OCI-LY1 (cell line): ENCODE measurements around the gene AKR7A2.
A peak's percentile ranks its signal among the peaks of the same experiment; 100 is the strongest.

ENCODE experiments used
- H2AFZ ChIP-seq: fragments of 200-600 bp; sonication (generic), shearing (Covaris generic); 2 replicates; pipeline ENCODE4 v1.6.0; 2014; ENCODE audit warnings: antibody characterized with exemption, mild to moderate bottlenecking, low read length
- H3F3A ChIP-seq: fragments of 200-600 bp; sonication (generic), shearing (Covaris generic); 2 replicates; pipeline ENCODE4 v1.6.0; 2014; ENCODE audit warnings: mild to moderate bottlenecking, antibody characterized with exemption, low read length, moderate library complexity; ENCODE audit not compliant: insufficient read depth
- H3K27ac ChIP-seq: fragments of 200-600 bp; sonication (generic); 2 replicates; pipeline ENCODE4 v1.5.1; 2014; ENCODE audit warnings: low read length, mixed run types, mild to moderate bottlenecking, low read depth; ENCODE audit not compliant: poor library complexity, severe bottlenecking
- H3K27me3 ChIP-seq: fragments of 200-600 bp; sonication (generic); 2 replicates; pipeline ENCODE4 v1.6.0; 2014; ENCODE audit warnings: antibody characterized with exemption, mild to moderate bottlenecking, low read length, moderate library complexity; ENCODE audit not compliant: insufficient read depth
- H3K36me3 ChIP-seq: fragments of 200-600 bp; sonication (generic); 2 replicates; pipeline ENCODE4 v1.6.1; 2014; ENCODE audit warnings: mild to moderate bottlenecking, antibody characterized with exemption, low read length, moderate library complexity, mixed read lengths; ENCODE audit not compliant: insufficient read depth
- H3K4me1 ChIP-seq: fragments of 200-600 bp; sonication (generic); 2 replicates; pipeline ENCODE4 v1.5.1; 2014; ENCODE audit warnings: mild to moderate bottlenecking, low read length, moderate library complexity; ENCODE audit not compliant: insufficient read depth, severe bottlenecking
- H3K4me2 ChIP-seq: fragments of 200-600 bp; sonication (generic), shearing (Covaris generic); 2 replicates; pipeline ENCODE4 v1.6.1; 2014; ENCODE audit warnings: low read length
- H3K4me3 ChIP-seq: fragments of 200-600 bp; sonication (generic); 2 replicates; pipeline ENCODE4 v1.5.1; 2014; ENCODE audit warnings: low read length, low read depth, mild to moderate bottlenecking, mixed read lengths; ENCODE audit not compliant: poor library complexity, severe bottlenecking
- H3K79me2 ChIP-seq: fragments of 200-600 bp; shearing (Covaris generic); 2 replicates; pipeline ENCODE4 v1.6.1; 2016; ENCODE audit warnings: mixed run types, low read length, mixed read lengths; ENCODE audit not compliant: insufficient read depth
- H3K9ac ChIP-seq: fragments of 200-600 bp; sonication (generic), shearing (Covaris generic); 2 replicates; pipeline ENCODE4 v1.6.1; 2014; ENCODE audit warnings: mild to moderate bottlenecking, low read length, mixed read lengths
- H3K9me2 ChIP-seq: fragments of 200-600 bp; sonication (generic), shearing (Covaris generic); 2 replicates; pipeline ENCODE4 v1.6.1; 2014; ENCODE audit warnings: low read depth, mild to moderate bottlenecking, low read length, mixed read lengths
- H3K9me3 ChIP-seq: fragments of 200-600 bp; shearing (Covaris generic); 2 replicates; pipeline ENCODE4 v1.6.1; 2014; ENCODE audit warnings: low read length, mixed read lengths
- H4K20me1 ChIP-seq: fragments of 200-600 bp; sonication (generic), shearing (Covaris generic); 2 replicates; pipeline ENCODE4 v1.6.0; 2016; ENCODE audit warnings: mild to moderate bottlenecking, low read length; ENCODE audit not compliant: insufficient read depth
- EZH2 ChIP-seq: fragments of 200-600 bp; sonication (generic), shearing (Covaris generic); IDR thresholded peaks from 2 replicates; pipeline ENCODE4 v1.8.0; 2017; ENCODE audit warnings: borderline replicate concordance, mixed run types, mild to moderate bottlenecking, antibody characterized with exemption, low read length, moderate library complexity, mixed read lengths
- TF ChIP-seq, protein P1 (sequence below): fragments of 200-600 bp; sonication (generic), shearing (Covaris generic); IDR thresholded peaks from 2 replicates; pipeline ENCODE4 v1.5.1; 2017; ENCODE audit warnings: mild to moderate bottlenecking, antibody characterized with exemption, low read length, moderate library complexity, mixed read lengths

The AKR7A2 gene

DNA sequence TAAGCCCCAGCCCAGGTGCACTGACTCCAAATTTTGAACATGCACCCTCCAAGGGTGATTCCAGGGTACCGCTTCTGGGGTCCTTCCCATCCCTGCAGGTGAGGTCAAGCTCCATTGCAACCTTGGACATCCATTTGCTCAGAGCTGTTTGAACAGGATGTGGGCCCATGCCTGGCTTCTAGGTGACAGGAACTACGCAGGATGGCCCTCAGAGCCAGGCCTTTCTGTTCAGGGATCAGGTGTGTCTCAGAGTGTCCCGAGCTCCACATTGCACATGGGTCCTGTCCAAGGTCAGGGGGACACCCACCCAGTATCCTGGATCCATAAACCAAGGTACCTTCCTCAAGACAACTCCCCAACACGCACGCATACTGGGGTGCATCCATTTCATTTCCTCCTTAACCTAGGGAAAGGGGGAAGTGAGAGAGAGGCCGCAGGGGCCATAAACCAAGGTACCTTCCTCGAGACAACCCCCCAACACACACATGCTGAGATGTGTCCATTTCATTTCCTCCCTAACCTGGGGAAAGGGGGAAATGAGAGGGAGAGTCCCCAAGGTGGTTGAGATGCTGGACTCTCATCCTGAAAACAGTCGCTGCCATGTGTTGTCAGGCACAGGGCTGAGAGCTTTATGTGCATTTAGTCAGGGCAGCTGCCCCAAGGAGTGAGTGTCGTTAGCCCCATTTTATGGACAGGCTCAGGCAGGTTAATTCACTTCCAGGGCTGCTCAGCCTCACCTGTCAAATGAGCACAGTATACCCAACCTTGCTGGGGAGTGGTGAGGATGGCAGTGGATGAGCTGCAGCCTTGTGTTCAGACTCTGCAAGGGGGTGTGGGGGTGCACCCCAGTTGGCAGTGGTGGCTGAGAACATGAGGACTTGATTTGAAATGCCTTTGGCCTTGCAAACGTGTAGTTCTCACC is 2.3 kb upstream of the AKR7A2 start:
- Histone ChIP-seq H3K4me1 (peaks cover 60% of the 10 kb centered on the region), H3K27ac (peak overlapping the region; percentile 88), H3K27me3 (no peaks in the 10 kb centered on the region), H2AFZ (no peak overlapping the region), H3K4me3 (peak overlapping the region; percentile 90), H3K9ac (no peak overlapping the region; the same call in 1 of the 2 replicates), H3K79me2 (no peaks in the 10 kb centered on the region), H3K9me2 (no peaks in the 10 kb centered on the region), H3K9me3 (no peaks in the 10 kb centered on the region), H4K20me1 (no peaks in the 10 kb centered on the region), H3K36me3 (peaks cover 9% of the 10 kb centered on the region; the same call in 1 of the 2 replicates), H3F3A (no peaks in the 10 kb centered on the region), H3K4me2 (peak overlapping the region; percentile 93)
- TF ChIP-seq EZH2 = no peak
- TF ChIP-seq, protein P1, sequence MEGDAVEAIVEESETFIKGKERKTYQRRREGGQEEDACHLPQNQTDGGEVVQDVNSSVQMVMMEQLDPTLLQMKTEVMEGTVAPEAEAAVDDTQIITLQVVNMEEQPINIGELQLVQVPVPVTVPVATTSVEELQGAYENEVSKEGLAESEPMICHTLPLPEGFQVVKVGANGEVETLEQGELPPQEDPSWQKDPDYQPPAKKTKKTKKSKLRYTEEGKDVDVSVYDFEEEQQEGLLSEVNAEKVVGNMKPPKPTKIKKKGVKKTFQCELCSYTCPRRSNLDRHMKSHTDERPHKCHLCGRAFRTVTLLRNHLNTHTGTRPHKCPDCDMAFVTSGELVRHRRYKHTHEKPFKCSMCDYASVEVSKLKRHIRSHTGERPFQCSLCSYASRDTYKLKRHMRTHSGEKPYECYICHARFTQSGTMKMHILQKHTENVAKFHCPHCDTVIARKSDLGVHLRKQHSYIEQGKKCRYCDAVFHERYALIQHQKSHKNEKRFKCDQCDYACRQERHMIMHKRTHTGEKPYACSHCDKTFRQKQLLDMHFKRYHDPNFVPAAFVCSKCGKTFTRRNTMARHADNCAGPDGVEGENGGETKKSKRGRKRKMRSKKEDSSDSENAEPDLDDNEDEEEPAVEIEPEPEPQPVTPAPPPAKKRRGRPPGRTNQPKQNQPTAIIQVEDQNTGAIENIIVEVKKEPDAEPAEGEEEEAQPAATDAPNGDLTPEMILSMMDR = no peak

DNA sequence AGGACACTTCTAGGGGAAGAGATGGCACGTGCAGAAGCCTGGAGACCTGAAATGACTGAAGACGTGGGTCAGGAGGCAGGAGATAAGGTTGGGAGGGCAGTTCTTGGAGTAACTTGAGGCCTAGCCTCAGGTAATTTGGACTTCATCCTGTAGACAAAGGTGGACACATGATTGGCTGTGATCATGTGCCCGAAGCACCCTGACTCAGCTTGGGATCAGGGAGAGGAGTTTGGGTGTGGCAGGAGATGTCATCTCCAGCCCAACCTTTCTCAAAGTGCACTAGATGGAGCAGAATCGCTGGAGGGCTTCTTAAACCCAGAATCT is 1.7 kb upstream of the AKR7A2 start:
- H3K36me3 ChIP-seq = peaks cover 9% of the 10 kb centered on the region; the same call in 1 of the 2 replicates
- H3K27ac ChIP-seq = peak overlapping the region; percentile 88
- H2AFZ ChIP-seq = no peak overlapping the region
- H4K20me1 ChIP-seq = no peaks in the 10 kb centered on the region
- no peaks in the 10 kb centered on the region for H3K79me2 ChIP-seq
- H3K9ac ChIP-seq = peak overlapping the region; percentile 90; the same call in 1 of the 2 replicates
- TF ChIP-seq, protein P1 = no peak
- no peak for TF ChIP-seq EZH2
- no peaks in the 10 kb centered on the region for H3K27me3 ChIP-seq
- peak overlapping the region; percentile 93 for H3K4me2 ChIP-seq
- H3K9me3 ChIP-seq = no peaks in the 10 kb centered on the region
- no peaks in the 10 kb centered on the region for H3K9me2 ChIP-seq
- no peaks in the 10 kb centered on the region for H3F3A ChIP-seq
- peaks cover 60% of the 10 kb centered on the region for H3K4me1 ChIP-seq
- H3K4me3 ChIP-seq = peak overlapping the region; percentile 90

DNA sequence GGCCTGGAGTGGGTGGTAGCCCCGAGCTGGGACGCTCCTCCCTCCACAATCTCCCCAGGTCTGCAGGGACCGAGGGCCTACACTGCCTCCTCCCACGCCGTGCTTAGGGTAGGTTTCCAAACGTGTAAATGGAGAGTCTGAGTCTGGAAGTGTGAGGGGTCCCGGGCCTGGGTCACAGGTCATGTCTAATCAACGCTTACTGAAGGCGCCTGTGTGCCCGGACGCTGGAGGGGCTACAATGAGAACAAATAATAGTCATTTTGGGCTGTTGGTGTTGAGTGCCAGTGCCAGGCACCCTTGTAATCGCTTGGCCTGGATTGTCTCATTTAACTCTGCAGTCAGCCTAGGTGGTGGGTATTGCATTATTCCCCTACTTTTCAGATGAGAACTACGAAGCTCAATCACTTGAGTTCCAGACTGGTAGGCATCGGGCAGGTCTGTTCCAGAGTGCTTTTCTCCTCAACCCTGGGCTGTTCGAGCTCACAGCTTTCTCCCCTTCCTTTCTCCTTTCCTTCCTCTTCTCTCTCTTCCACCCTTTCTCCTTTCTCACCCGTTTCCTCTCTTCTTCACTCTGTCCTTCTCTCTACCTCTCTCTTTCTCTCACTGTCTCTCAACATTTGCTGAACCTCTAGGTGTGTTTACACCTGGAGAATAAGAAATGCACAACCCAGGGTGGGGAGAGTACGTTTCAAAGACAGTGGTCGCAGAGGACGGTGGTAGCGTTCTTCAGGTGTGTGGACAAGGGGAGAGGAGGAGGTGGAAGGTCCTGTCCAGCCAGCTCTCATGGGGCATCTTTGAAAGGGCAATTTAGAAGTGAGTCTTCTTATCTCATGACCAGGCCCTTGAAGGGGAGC is 1.1 kb upstream of the AKR7A2 start:
- Histone ChIP-seq H3K4me3 (peak overlapping the region; percentile 90), H3K36me3 (peaks cover 10% of the 10 kb centered on the region; the same call in 1 of the 2 replicates), H2AFZ (no peak overlapping the region), H3K79me2 (no peaks in the 10 kb centered on the region), H3K4me1 (peaks cover 60% of the 10 kb centered on the region), H4K20me1 (no peaks in the 10 kb centered on the region), H3K27me3 (no peaks in the 10 kb centered on the region), H3K4me2 (peak overlapping the region; percentile 93), H3K27ac (peak overlapping the region; percentile 88), H3K9me2 (no peaks in the 10 kb centered on the region), H3K9me3 (no peaks in the 10 kb centered on the region), H3F3A (no peaks in the 10 kb centered on the region), H3K9ac (peak overlapping the region; percentile 90)
- TF ChIP-seq, protein P1 = no peak
- TF ChIP-seq EZH2 = no peak
